Left ventricle myocardium inferior (tissue), 1 donor: ENCODE data around the gene SYT2. TPM values are rescaled to one million over a fixed set of nuclear protein-coding genes. Genes with fewer than 3 reads are reported as not detected.

Experiments used
- DNase-seq: peaks from one replicate; pipeline ENCODE4 v3.0.0-alpha.2; 2020
- H3K27ac ChIP-seq: fragments of 200-600 bp; replicated peaks from 2 replicates; pipeline ENCODE4 v1.8.0; 2021
- H3K27me3 ChIP-seq: fragments of 200-600 bp; 2 replicates; pipeline ENCODE4 v1.8.0; 2021; ENCODE audit warnings: low read depth
- H3K36me3 ChIP-seq: fragments of 200-600 bp; 2 replicates; pipeline ENCODE4 v1.8.0; 2021
- H3K4me1 ChIP-seq: fragments of 200-600 bp; 2 replicates; pipeline ENCODE4 v1.8.0; 2021
- H3K4me3 ChIP-seq: fragments of 200-600 bp; 2 replicates; pipeline ENCODE4 v1.8.0; 2021; ENCODE audit warnings: mild to moderate bottlenecking, moderate library complexity
- H3K9me3 ChIP-seq: fragments of 200-600 bp; replicated peaks from 2 replicates; pipeline ENCODE4 v1.8.0; 2021
- CTCF ChIP-seq: fragments of 200-600 bp; IDR thresholded peaks from 2 replicates; pipeline ENCODE4 v1.8.0; 2021; ENCODE audit warnings: antibody characterized with exemption, mild to moderate bottlenecking, borderline replicate concordance
- intact Hi-C: fragments of 100-400 bp; cut with micrococcal nuclease; formaldehyde crosslinking; loops from one replicate; pipeline ENCODE4 v1.11.0; 2022
- total RNA-seq: library from RNA; stranded (reverse); fragmentation: NEBNext Ultra II Directional; extraction: Animal tissue kit (Norgen Biotek cat#: 25700); gene quantifications from one replicate; pipeline ENCODE4 v1.2.1, GENCODE V29; 2021
- donor health status: DM: no; HTN: yes; CAD: no; lungs with severe emphysema.

The SYT2 gene
- total RNA-seq, 1 donor from 2014 or later: not detected

- intact Hi-C loops: no loop called here
- H3K4me3 ChIP-seq: no peak overlapping the region
- no peaks in the 10 kb centered on the region for H3K9me3 ChIP-seq
- TF ChIP-seq CTCF: no peak
- H3K36me3 ChIP-seq: no peaks in the 10 kb centered on the region
- no peak for DNase-seq
- peaks cover 95% of the 10 kb centered on the region for H3K27me3 ChIP-seq
- H3K4me1 ChIP-seq: no peaks in the 10 kb centered on the region
- no peak overlapping the region for H3K27ac ChIP-seq
Measured at GRCh38 chr1:202656951-202657646, 53.2 kb downstream of the SYT2 start.

GRCh38 chr1:202656057-202656456 is 54.2 kb downstream of the SYT2 start:
- intact Hi-C loops: no loop called here
- H3K27me3 ChIP-seq: peaks cover 95% of the 10 kb centered on the region
- H3K36me3 ChIP-seq: no peaks in the 10 kb centered on the region
- no peak overlapping the region for H3K27ac ChIP-seq
- DNase-seq: no peak
- peak; percentile 40 for TF ChIP-seq CTCF
- H3K4me1 ChIP-seq: no peaks in the 10 kb centered on the region
- no peak overlapping the region for H3K4me3 ChIP-seq
- H3K9me3 ChIP-seq: no peaks in the 10 kb centered on the region

- H3K9me3 ChIP-seq: no peaks in the 10 kb centered on the region
- DNase-seq: no peak
- peaks cover 95% of the 10 kb centered on the region for H3K27me3 ChIP-seq
- intact Hi-C loops: no loop called here
- H3K4me1 ChIP-seq: no peaks in the 10 kb centered on the region
- no peak overlapping the region for H3K4me3 ChIP-seq
- no peak overlapping the region for H3K27ac ChIP-seq
- no peaks in the 10 kb centered on the region for H3K36me3 ChIP-seq
- no peak for TF ChIP-seq CTCF
Measured at GRCh38 chr1:202654079-202654478, 56.2 kb downstream of the SYT2 start.

- TF ChIP-seq CTCF: no peak
- no peak overlapping the region for H3K27ac ChIP-seq
Measured at GRCh38 chr1:202649553-202650392, 60.5 kb downstream of the SYT2 start.

GRCh38 chr1:202648605-202649226 is 61.5 kb downstream of the SYT2 start:
- Histone ChIP-seq H3K36me3 (no peaks in the 10 kb centered on the region), H3K27ac (no peak overlapping the region), H3K9me3 (no peaks in the 10 kb centered on the region), H3K4me3 (no peak overlapping the region), H3K27me3 (peaks cover 96% of the 10 kb centered on the region), H3K4me1 (peaks cover 5% of the 10 kb centered on the region)
- no peak for TF ChIP-seq CTCF
- intact Hi-C loops: no loop called here
- no peak for DNase-seq

More at GRCh38 chr1:202649553-202650392, 60.5 kb downstream of the SYT2 start:
- peaks cover 95% of the 10 kb centered on the region for H3K27me3 ChIP-seq
- no peak overlapping the region for H3K4me3 ChIP-seq
- intact Hi-C loops: no loop called here
- H3K9me3 ChIP-seq: no peaks in the 10 kb centered on the region
- no peaks in the 10 kb centered on the region for H3K4me1 ChIP-seq
- no peaks in the 10 kb centered on the region for H3K36me3 ChIP-seq
- no peak for DNase-seq
